Activated gamma-delta T cell treated with anti-CD3 and anti-CD28 coated beads, Interleukin-2, amount 50 U/mL, for 16 hours (primary cell): ENCODE data around the gene RAB1B.

Source experiments
- DNase-seq: peaks from one replicate; pipeline ENCODE4 v3.0.0-alpha.2; 2020; ENCODE audit warnings: low read depth

The RAB1B gene

GRCh38 chr11:66284526-66285078 is 16.2 kb downstream of the RAB1B start:
- DNase-seq, result no peak

- no peak for DNase-seq
Measured at GRCh38 chr11:66285250-66285947, 17.0 kb downstream of the RAB1B start.

GRCh38 chr11:66286699-66287098 is 18.3 kb downstream of the RAB1B start:
- no peak for DNase-seq

GRCh38 chr11:66287211-66287888 is 18.9 kb downstream of the RAB1B start:
- DNase-seq, result no peak

- no peak for DNase-seq
Measured at GRCh38 chr11:66287889-66288670, 19.6 kb downstream of the RAB1B start.

- peak; percentile 98 for DNase-seq
Measured at GRCh38 chr11:66288671-66289547, 20.5 kb downstream of the RAB1B start, which contains the start of gene YIF1A. Gene YIF1A (minus strand): TSS chr11:66289143. CDS start chr11:66288985, 158 bp downstream.

- peak; percentile 73 for DNase-seq
Measured at GRCh38 chr11:66289548-66290329, 21.3 kb downstream of the RAB1B start.

GRCh38 chr11:66290330-66290621 is 21.8 kb downstream of the RAB1B start:
- DNase-seq, result no peak

- no peak for DNase-seq
Measured at GRCh38 chr11:66291303-66291705, 22.9 kb downstream of the RAB1B start.

- DNase-seq, result no peak
Measured at GRCh38 chr11:66291706-66292542, 23.5 kb downstream of the RAB1B start, which contains the start of gene TMEM151A. Gene TMEM151A (plus strand): TSS chr11:66291894. CDS start chr11:66292014, 120 bp downstream.

GRCh38 chr11:66292543-66293332 is 24.3 kb downstream of the RAB1B start:
- DNase-seq, result no peak

GRCh38 chr11:66293352-66293751 is 24.9 kb downstream of the RAB1B start:
- DNase-seq, result no peak

GRCh38 chr11:66293777-66294625 is 25.6 kb downstream of the RAB1B start:
- no peak for DNase-seq

GRCh38 chr11:66294626-66295620 is 26.5 kb downstream of the RAB1B start:
- DNase-seq, result no peak

- DNase-seq, result no peak
Measured at GRCh38 chr11:66297610-66298009, 29.2 kb downstream of the RAB1B start.

GRCh38 chr11:66299186-66299585 is 30.7 kb downstream of the RAB1B start:
- DNase-seq, result no peak

GRCh38 chr11:66302656-66303055 is 34.2 kb downstream of the RAB1B start:
- no peak for DNase-seq
